Upper lobe of left lung (tissue), 4 donors: Measurements from ENCODE around the gene MAP4K4.

ENCODE experiments used
- CTCF ChIP-seq, 6 experiments: fragments of 450-650 bp in 4 of 6; fragments of 200-600 bp in 2 of 6; sonication (generic) in 2 of 6; IDR thresholded peaks; one replicate each; pipeline ENCODE4 v1.5.1; 2016 to 2019; ENCODE audit warnings: antibody characterized with exemption in 6 of 6
- POLR2A ChIP-seq, 4 donors: fragments of 450-650 bp; IDR thresholded peaks; one replicate each; pipeline ENCODE4 v1.5.1; 2016 to 2017; ENCODE audit warnings: antibody characterized with exemption in 4 of 4, mild to moderate bottlenecking in 2 of 4
- POLR2AphosphoS5 ChIP-seq, 2 donors: sonication (generic); formaldehyde crosslinking; IDR thresholded peaks; one replicate each; pipeline ENCODE4 v1.5.1; 2017; ENCODE audit warnings: antibody characterized with exemption in 2 of 2

GRCh38 chr2:101779190-101779589, 81.7 kb downstream of the MAP4K4 start:
- TF ChIP-seq CTCF (IDR thresholded peaks at IDR 0.05): no peak
- no peak for TF ChIP-seq POLR2AphosphoS5 (IDR thresholded peaks at IDR 0.05)
- no peak for TF ChIP-seq POLR2A (IDR thresholded peaks at IDR 0.05)
